Measurements from ENCODE around the gene SLC27A2.

DNA sequence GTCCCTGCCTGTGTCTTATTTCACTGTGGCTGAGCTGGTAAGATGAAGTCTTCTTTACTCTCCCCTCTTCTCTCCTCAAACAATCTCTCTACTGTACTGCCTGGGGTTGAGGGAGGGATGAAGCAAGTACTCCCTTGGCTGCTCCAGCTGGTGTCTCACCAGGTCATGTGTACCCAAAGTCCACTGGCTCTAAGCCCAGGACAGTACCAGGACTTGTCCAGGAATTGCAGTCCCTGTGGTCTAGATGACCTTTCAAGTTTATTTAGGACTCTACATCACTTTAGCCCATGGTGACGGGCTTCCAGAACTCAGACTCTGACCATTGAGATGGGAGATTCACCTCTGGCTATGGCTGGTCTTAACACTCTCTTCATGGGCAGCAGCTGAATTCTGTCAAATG is 17.5 kb upstream of the SLC27A2 start:
- TF ChIP-seq POLR2AphosphoS5 (IDR thresholded peaks at IDR 0.05; ENCODE audit: low read depth, low read length) (no peak), FOXP2 (optimal IDR thresholded peaks at IDR 0.05; ENCODE audit: borderline replicate concordance, extremely low read depth, extremely low read length, insufficient read depth) (no peak), TAF1 (IDR thresholded peaks at IDR 0.05; ENCODE audit: borderline replicate concordance, insufficient read depth, low read length) (no peak)
- TF ChIP-seq, protein P1, sequence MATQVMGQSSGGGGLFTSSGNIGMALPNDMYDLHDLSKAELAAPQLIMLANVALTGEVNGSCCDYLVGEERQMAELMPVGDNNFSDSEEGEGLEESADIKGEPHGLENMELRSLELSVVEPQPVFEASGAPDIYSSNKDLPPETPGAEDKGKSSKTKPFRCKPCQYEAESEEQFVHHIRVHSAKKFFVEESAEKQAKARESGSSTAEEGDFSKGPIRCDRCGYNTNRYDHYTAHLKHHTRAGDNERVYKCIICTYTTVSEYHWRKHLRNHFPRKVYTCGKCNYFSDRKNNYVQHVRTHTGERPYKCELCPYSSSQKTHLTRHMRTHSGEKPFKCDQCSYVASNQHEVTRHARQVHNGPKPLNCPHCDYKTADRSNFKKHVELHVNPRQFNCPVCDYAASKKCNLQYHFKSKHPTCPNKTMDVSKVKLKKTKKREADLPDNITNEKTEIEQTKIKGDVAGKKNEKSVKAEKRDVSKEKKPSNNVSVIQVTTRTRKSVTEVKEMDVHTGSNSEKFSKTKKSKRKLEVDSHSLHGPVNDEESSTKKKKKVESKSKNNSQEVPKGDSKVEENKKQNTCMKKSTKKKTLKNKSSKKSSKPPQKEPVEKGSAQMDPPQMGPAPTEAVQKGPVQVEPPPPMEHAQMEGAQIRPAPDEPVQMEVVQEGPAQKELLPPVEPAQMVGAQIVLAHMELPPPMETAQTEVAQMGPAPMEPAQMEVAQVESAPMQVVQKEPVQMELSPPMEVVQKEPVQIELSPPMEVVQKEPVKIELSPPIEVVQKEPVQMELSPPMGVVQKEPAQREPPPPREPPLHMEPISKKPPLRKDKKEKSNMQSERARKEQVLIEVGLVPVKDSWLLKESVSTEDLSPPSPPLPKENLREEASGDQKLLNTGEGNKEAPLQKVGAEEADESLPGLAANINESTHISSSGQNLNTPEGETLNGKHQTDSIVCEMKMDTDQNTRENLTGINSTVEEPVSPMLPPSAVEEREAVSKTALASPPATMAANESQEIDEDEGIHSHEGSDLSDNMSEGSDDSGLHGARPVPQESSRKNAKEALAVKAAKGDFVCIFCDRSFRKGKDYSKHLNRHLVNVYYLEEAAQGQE (IDR thresholded peaks at IDR 0.05; ENCODE audit: insufficient read depth in 1 of 2, low read depth in 2 of 2, low read length in 2 of 2) = no peak
